RWPE2 (cell line): ENCODE data around the gene PDCD1LG2.
A peak's percentile ranks its signal among the peaks of the same experiment; 100 is the strongest.

Experiments
- ATAC-seq: fragments of 200-7000 bp; cut with Tn5 transposase; 3 replicates; pipeline ENCODE4 v1.9.1; 2021; ENCODE audit warnings: low read depth
- DNase-seq: peaks from one replicate; pipeline ENCODE4 v3.0.0-alpha.2; 2020; ENCODE audit warnings: low spot score
- H3K27ac ChIP-seq: fragments of 450-650 bp; 2 replicates; pipeline ENCODE4 v1.5.1; 2017; ENCODE audit warnings: mild to moderate bottlenecking; ENCODE audit not compliant: poor library complexity, severe bottlenecking
- H3K27me3 ChIP-seq: fragments of 250-450 bp; sonication (Bioruptor Pico); 2 replicates; pipeline ENCODE4 v1.5.1; 2021; ENCODE audit warnings: mild to moderate bottlenecking, moderate library complexity; ENCODE audit not compliant: insufficient read depth, poor library complexity, severe bottlenecking
- H3K36me3 ChIP-seq: fragments of 250-450 bp; sonication (Bioruptor Pico); 2 replicates; pipeline ENCODE4 v1.5.1; 2020; ENCODE audit warnings: low read depth, mild to moderate bottlenecking, moderate library complexity
- H3K4me1 ChIP-seq: fragments of 250-450 bp; sonication (Bioruptor Pico); 2 replicates; pipeline ENCODE4 v1.5.1; 2021; ENCODE audit warnings: mild to moderate bottlenecking, moderate library complexity; ENCODE audit not compliant: insufficient read depth, poor library complexity, severe bottlenecking
- H3K4me3 ChIP-seq: fragments of 250-450 bp; sonication (Bioruptor Pico); 2 replicates; pipeline ENCODE4 v1.5.1; 2021; ENCODE audit warnings: mild to moderate bottlenecking, moderate library complexity; ENCODE audit not compliant: severe bottlenecking
- H3K9me3 ChIP-seq: fragments of 250-450 bp; sonication (Bioruptor Pico); 2 replicates; pipeline ENCODE4 v1.5.1; 2021; ENCODE audit warnings: mild to moderate bottlenecking, moderate library complexity; ENCODE audit not compliant: severe bottlenecking
- TF ChIP-seq, protein P1 (sequence below): fragments of 450-650 bp; IDR thresholded peaks from one replicate; pipeline ENCODE4 v1.5.1; 2017; ENCODE audit warnings: mild to moderate bottlenecking, moderate library complexity; ENCODE audit not compliant: poor library complexity, severe bottlenecking

Gene PDCD1LG2

GRCh38 chr9:5511935-5512580 is 1.7 kb downstream of the PDCD1LG2 start:
- DNase-seq = no peak
- H3K36me3 ChIP-seq = no peaks in the 10 kb centered on the region
- H3K9me3 ChIP-seq = no peaks in the 10 kb centered on the region
- TF ChIP-seq, protein P1, sequence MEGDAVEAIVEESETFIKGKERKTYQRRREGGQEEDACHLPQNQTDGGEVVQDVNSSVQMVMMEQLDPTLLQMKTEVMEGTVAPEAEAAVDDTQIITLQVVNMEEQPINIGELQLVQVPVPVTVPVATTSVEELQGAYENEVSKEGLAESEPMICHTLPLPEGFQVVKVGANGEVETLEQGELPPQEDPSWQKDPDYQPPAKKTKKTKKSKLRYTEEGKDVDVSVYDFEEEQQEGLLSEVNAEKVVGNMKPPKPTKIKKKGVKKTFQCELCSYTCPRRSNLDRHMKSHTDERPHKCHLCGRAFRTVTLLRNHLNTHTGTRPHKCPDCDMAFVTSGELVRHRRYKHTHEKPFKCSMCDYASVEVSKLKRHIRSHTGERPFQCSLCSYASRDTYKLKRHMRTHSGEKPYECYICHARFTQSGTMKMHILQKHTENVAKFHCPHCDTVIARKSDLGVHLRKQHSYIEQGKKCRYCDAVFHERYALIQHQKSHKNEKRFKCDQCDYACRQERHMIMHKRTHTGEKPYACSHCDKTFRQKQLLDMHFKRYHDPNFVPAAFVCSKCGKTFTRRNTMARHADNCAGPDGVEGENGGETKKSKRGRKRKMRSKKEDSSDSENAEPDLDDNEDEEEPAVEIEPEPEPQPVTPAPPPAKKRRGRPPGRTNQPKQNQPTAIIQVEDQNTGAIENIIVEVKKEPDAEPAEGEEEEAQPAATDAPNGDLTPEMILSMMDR = no peak
- H3K27me3 ChIP-seq = no peaks in the 10 kb centered on the region
- H3K4me3 ChIP-seq = no peak overlapping the region
- peaks cover 30% of the 10 kb centered on the region for H3K4me1 ChIP-seq
- ATAC-seq = no peak
- H3K27ac ChIP-seq = peak overlapping the region; percentile 98

DNA sequence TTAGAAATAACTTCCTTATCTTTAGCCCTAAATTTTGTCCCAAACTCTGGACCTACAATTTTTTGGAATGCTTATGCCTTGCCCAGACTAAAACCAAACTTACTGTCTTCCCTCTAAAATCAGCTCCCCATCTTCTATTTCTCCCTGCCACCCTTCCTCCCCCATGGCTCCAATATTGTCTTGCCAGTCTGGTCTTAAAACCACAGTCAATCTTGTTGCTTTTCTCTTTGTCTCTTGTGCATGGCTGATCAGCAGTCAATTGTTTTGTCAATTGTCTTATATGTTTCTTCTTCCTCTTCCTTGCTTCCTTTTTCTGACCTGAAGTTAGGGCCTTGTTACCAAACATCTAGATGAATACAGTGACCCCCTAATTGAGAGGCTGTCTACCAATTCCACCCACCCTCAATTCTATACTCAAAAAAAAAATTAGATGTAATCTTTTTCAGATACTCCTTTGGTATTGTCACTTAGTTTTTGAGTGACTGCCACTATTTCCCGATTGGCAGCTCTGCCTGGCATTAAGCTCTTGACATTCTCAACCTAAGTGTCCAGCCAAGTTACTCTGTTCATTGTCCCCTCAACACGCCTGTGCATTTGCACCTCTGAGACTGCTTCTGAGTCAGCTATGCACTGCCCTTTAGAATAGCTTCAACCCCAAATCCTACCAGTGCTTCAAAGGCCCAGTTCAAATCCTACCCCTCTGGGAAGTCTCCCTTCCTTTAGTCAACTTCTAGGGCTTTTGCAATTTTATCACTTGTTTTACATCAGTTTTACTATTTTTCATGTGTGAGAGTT is 2.5 kb downstream of the PDCD1LG2 start:
- Histone ChIP-seq H3K27ac (peak overlapping the region; percentile 98), H3K36me3 (no peaks in the 10 kb centered on the region), H3K4me3 (no peak overlapping the region), H3K4me1 (peaks cover 30% of the 10 kb centered on the region), H3K9me3 (no peaks in the 10 kb centered on the region), H3K27me3 (no peaks in the 10 kb centered on the region)
- DNase-seq = no peak
- TF ChIP-seq, protein P1 = no peak
- ATAC-seq = no peak

DNA sequence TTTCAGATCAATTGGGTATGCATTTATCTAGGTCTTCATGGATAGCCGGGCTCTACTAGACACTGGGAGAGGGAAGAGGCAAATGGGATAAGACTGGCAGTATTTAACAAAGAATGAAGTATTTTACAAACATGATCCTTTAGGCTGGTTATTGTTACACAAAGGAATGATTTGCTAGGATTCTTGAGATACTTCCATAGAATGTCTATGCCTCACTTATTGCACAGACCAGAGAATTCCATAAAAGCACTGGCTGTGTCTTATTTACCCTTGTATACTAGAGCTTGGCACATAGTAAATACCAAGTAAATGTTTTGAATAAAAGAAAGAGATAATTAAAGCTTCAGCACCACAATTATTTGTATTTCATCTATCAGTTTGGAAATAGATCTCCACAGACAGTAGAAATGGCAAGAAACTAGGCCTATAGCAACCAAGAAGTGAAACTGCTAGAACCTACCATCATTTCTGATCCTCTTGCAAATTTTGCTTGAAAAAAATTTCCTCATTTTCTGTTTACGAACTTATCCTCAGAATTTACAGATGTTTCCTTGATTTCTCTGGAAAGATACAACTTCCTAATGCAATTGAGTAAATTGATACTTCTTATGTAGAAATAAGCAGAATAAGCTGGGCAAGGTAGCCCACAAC is 3.8 kb downstream of the PDCD1LG2 start:
- Histone ChIP-seq H3K27me3 (no peaks in the 10 kb centered on the region), H3K27ac (no peak overlapping the region)

DNA sequence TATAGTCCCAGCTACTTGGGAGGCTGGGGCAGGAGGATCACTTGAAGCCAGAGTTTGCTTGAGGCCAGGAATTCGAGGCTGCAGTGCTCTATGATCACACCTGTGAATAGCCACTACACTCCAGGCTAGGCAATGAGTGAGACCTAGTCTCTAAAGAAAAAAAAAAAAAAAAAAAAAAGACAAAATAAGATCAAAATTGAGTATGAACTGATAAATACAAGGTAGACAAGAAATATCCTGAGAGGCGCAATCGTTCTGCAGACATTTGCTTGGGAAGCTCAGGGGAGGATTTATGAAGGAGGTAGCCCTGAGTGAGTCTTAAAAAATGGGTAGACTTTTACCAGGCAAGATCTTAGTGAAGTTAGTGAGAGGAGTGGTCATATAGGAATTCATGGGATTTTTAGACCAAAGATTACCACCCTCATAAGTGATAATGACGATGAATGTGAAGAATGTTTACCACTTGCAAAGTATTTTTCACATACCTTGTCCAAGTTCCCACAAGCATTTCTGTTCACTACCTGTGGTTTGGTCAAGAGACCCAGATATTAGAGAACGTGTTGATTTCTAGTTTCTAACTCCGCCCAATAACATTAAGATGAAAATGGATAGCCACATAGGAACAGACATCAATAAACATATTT is 4.4 kb downstream of the PDCD1LG2 start:
- H3K4me3 ChIP-seq = no peak overlapping the region
- peaks cover 18% of the 10 kb centered on the region for H3K4me1 ChIP-seq
- H3K27me3 ChIP-seq = no peaks in the 10 kb centered on the region
- no peaks in the 10 kb centered on the region for H3K9me3 ChIP-seq
- ATAC-seq (no peak), DNase-seq (no peak)
- H3K36me3 ChIP-seq = no peaks in the 10 kb centered on the region; the same call in 1 of the 2 replicates
- no peak overlapping the region for H3K27ac ChIP-seq
- TF ChIP-seq, protein P1 = no peak

More for the DNA sequence above, 3.8 kb downstream of the PDCD1LG2 start:
- DNase-seq = no peak
- H3K36me3 ChIP-seq = no peaks in the 10 kb centered on the region
- no peak overlapping the region for H3K4me3 ChIP-seq
- TF ChIP-seq, protein P1 = no peak
- H3K4me1 ChIP-seq = peaks cover 24% of the 10 kb centered on the region
- no peaks in the 10 kb centered on the region for H3K9me3 ChIP-seq
- ATAC-seq = no peak
